SHP77 (cell line): ENCODE measurements around the gene ADAMTS19.

Experiments used
- DNase-seq, 2 experiments: peaks; one replicate each; lab custom pipeline; 2025; lab: John Stamatoyannopoulos, UW

The ADAMTS19 gene

DNA sequence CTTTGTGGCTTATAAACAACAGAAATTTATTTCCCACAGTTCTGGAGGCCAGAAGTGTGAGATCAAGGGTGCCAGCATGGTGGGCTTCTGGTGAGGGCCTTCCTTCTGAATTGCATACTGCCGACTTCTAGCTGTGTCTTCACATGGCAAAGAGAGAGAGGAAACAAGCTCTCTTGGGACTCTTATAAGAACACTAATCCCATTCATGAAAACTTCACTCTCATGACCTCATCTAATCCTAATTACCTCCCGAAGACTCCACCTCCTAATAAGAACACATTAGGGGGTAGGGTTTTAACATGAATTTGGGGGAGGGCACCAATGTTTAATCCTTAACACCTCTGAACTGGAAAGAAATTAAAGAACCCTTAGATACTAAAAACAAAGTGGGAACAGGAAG lies 211.9 kb downstream of the ADAMTS19 start:
- DNase-seq: no peak

DNA sequence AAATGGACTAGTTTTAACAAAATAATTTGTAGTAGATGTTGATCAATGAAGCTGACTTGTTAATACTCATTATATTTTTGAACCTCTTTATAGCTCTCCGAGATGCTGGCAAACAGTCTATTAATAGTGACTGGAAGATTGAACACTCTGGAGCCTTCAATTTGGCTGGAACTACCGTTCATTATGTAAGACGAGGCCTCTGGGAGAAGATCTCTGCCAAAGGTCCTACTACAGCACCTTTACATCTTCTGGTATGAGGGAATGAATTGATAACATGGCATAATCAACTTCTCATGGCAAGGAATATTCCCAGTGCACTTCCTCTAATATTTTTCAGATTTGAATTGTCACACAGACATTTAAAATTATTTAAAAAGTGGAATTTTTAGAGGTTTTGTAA lies 219.6 kb downstream of the ADAMTS19 start:
- DNase-seq: no peak

DNA sequence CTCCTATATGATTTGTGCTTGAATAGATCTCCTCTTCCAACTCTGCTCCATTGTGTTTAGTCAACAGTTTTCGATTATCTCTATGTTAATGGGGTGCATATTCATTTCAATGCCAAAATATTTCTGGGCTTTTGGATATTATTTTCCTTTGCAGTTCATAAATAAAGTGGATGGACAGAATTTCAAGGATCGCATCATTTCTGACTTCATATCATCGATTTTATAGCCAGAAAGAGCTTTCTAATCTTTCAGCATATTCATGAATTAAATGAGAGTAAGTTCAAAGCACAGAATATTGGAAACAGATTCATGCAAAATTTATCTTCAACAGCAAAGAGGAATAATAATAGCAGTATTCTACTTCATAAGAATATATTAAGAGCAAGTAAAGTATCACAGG lies 227.8 kb downstream of the ADAMTS19 start:
- no peak for DNase-seq

DNA sequence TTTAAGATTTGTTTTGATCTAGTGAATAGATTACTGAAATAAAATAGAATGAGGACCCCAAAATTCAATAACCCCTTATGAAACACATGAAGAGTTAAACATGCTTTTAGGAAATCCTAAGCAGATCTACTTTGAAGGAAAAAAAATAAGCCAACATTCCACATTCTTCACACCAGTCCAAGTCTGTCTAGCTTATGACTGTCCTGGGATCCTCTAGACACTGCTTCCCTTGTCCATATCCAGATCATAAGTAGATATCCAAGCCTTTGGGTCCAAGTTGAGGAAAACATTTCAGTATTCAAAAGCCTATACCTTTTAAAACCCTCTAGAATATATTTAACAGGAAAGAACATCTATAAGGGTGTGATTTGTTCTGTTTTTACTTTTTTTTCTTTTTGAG lies 228.9 kb downstream of the ADAMTS19 start:
- DNase-seq: no peak

DNA sequence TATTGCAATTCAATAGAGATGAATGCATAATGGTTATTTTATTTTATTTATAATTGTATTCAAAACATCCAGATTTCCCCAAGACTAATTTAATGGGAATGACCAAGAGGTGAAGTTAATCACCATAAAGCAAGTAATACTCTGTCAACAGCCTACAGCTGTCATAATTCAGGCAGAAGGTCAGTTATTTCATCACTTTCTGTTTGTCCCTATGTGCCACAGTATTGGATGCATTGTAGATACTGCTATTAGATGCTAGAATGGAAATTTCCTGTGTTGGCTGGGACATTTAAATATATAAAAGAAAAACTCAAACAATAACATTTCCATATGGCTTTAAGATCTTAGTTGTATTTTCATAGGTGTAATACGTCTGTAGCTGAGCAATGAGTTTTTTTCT lies 231.1 kb downstream of the ADAMTS19 start:
- DNase-seq: peak in 1 of 2 experiments; percentile 3

DNA sequence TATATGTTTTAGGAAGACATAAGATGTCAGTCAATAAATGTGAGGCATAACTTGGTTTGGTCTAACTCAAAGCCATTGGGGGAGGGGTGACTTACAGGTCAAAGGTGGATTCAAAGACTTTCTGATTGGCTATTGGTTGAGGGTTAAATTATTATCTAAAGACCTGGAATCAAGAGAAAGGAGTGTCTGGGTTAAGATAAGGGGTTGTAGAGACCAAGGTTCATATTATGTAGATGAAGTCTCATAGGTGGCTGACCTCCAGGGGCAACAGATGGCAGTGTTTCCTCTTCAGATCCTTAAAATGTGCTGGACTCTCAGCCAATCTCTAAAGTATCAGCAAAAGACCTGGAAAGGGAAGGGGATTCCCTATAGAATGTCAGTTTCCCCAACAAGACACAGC lies 236.5 kb downstream of the ADAMTS19 start:
- no peak for DNase-seq

DNA sequence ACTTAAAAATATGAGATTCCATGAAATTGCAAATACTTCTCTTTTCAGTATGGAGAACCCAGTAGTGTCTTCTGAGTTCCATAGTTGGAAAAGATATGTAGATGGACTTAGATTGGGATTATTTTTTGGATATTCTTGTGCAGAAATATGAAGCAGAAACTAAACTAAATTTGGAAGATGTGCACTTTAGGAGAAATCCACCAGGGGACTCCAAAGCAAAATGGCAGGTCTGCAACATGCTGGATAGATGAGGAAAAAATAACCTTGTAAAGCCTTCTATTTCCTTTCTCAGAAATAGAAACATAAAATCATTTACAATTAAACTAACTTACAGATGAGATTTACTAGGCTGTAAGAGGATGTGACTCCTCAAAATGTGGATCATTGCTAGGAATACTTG lies 238.6 kb downstream of the ADAMTS19 start:
- DNase-seq: no peak

DNA sequence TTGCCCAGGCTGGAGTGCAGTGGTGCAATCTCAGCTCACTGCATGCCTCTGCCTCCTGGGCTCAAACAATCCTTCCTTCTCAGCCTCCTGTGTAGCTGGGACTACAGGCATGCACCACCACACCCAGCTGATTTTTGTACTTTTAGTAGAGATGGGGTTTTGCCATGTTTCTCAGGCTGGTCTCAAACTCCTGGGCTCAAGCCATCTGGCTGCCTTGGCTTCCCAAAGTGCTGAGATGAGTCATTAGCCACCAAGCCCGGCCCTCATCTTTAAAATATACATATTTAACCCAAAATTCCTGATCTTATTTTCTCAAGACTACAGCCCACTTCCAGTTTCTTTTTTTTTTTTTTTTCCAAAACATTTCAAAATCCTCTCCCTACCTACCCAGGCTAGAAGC lies 256.1 kb downstream of the ADAMTS19 start:
- DNase-seq: no peak

DNA sequence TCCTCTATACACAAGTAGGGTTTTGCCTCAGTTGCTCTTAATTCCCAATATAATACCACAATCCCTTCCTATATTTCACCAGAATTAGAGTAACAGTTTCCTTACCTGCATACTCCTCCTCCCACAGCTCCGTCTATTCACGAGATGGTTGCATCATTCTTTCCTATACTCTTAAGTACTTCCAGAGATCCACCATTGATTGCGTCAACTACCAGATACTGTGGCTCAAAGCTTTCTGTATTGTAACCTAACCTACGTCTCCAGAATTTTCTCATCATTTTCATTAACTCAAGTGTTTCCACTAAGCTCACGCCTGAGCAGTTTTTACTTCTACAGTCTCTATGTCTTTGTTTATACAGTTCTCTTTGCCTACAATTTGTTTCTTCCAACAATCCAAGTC lies 256.6 kb downstream of the ADAMTS19 start:
- no peak for DNase-seq

DNA sequence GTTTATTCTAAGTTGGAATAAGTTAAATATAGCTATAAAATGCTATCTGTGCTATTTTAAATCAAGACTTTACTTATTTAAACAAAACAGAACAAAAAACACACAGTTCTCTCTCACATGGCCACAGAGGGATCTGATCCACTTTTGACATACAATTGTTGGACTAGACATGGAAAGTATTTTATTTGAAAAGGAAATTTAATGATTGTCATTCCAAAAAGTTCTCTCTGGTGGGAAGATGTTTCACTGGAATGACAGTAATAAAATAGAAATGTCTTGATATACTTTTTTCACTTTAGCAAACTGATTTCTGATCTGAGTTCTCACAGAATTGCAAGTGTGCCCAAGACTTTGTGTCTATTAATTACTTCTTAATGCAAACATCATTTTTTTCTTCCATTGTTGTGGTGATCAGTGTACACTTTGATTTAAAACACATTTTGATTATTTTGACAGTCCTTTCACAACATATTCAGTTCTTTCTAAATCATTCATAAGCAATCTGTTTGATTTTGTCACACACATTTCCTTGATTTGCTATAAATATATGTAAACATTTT lies 257.7 kb downstream of the ADAMTS19 start:
- DNase-seq: no peak

DNA sequence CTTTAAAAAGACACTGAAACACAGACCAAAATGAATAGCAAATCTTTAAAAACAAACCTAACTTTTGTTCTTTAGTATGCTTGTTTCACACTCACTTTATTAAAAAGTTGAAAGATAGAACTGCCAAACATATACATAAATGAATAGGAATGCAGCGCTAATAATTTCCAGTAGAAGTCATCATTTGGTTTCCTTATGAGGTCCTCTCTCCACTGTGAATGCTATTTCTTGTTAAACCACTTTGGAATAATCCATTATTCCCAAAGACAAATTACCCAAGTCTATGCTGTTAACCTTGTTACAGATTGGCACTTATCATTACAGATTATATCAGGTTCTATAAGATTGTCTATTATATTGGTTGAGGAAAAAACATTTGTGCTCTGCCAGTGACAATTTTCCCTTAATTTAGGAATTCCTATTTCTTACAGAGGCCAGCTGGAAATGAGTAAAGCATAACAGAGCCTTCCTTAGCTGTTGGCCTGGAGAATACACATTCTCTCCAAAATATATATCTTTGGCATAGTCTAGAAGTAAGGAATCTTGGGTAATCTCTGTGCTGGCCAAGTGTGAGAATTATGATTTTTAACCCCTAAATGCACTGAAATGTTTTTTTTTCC lies 258.5 kb downstream of the ADAMTS19 start:
- DNase-seq: no peak

DNA sequence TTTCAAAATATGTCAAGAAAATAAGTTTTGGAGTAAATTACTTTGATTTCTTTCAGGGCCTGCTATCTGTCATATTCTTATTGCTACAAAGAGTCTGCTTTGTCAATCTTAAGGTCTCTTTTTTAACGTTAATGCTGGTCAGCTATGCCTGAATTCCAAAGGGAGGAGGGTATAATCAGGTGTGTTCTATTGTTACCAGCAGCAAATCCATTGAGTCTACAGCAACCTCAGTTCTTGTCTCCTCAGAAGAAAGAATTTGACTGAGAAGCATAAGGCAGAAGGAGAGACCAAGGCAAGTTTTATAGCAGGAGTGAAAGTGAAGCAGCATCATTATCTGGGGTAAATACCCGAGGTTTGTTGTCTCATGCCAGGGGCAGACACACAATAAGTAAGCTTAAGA lies 264.1 kb downstream of the ADAMTS19 start:
- no peak for DNase-seq

DNA sequence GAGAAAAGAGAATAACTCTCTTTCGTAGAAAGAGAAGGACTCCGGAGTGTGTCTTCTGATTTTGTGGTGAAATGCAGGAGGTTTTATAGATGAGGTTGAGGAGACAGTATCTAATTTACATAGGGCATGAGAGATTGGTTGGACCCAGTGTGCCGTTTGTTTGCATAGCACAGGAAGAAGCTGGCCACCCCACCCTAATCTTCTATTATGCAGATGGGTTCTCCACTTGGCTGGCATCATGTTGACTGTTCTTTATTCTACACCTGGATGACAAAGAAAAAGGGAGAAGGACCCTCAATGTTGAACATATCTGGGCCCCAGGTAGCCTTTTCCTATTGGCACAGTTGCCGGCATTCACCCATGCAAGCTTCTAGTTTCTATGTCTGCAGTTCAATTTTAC lies 264.5 kb downstream of the ADAMTS19 start:
- no peak for DNase-seq

DNA sequence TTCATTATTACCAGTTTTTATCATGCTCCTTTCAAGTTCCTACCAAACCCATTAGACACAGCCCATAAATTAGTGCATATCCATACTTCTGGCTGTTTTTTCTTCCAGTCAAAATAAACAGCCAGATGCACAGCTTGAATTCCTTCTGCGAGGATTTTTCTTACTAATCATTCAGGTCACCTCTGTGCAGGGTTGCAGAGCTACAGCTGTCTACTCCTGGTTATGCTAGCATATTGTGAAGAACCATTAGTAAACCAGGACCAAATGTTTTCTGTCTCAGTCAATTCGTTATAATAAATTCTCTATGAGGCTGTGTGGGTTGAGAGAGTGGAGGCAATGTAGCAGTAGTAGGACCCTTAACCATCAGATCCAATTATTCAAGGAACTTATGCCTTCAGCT lies 279.7 kb downstream of the ADAMTS19 start:
- no peak for DNase-seq

DNA sequence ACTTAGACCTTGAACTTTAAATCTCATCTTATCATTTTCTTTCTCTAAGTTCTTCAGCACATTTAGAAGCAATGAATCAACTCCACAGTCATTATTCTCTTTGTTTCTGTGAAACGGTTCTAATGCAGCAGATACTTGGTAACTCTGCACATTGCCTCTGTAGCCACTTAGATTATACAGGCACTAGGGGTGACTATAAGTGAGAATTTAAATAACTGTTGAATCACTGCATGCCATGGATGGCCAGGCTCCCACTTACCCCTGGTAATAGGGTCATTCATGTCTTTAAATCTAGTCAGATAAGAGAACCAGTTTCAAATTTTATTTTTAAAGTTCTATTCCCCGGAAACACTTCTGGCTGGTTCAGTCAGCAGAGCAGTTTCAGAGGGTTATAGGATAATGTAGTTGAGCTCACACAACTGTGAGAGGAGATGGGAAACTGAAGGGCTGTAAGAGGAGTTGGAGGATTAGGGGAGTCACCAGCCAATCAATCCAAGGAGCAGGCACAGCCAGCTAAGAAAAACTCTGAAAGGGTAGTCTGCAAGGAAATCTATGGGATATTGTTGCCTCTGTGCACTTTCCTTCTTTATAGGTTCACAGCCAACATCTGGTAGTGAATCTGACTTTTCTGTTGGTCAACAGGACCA lies 283.6 kb downstream of the ADAMTS19 start:
- DNase-seq: no peak

DNA sequence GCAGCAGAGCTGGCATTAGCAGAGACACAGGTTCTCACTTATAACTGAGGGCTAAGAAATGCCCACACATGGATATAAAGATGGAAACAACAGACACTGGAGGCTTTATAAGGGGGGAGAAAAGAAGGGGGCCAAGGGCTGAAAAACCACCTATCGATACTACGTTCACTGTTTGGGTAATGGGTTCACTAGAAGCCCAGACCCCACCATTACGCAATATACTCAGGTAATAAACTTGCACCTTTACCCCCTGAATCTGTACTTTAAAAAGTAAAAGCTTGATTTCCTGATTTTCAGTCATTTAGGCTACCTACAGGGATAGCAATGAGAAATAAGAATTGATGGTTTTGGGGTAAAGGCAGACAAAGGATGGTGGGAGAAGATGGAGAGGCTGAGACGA lies 285.9 kb downstream of the ADAMTS19 start:
- no peak for DNase-seq

DNA sequence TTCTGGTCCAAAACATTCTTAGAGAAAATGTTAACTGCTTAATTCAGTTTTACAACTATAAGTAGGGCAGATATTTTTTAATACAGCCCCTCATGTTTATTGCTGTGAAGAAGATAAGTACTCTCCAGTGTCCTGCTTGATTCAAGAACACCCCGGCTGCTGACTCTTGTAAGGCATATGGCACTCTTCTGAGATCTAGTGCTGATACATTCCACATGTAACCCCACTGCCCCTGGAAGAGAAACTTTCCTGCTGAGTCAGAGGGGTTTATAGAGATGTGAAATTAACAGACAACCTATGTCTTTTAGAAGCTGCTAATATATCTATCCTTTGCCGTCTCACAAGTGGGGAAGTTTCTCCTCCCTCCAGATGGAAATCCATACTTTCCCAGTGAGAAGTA lies 286.8 kb downstream of the ADAMTS19 start:
- DNase-seq: no peak

DNA sequence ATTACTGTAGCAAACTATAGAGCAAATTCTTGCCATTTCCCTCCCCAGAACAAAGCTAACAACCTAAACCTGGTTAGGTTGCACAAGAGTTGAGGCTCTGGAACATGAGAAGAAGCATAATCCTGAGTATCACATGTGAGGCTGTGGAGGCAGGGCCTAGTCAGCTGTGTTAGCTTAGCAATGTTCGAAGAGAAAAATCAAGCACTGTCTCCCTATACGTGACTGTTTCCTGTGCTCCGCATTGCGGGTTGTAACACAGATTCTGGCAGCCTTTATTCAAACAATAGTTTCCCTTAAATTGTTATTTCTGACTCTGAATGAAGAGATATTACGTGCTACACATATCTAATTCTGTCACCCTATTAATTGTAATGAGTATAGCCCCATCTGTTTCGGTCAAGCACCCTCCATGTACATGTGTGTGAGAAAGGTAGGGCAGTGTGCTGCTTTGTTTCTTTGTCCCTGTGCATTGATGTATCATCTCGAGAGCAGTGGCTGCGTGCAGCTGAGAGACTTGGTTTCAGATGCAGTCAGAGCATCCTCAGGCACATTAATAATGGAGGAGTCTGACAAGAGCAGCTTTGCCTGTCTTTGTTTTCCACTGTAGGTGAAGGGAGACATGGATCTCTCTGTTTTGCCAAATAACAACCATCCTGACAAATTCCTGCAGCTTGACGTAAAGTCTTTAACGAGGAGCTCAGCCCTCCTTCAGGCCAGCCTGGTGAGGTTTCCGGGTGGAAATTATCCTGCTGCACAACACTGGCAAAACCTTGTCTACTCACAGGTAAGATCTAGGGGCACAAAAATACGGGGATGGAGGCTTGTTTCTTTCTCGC lies 287.7 kb downstream of the ADAMTS19 start, which contains the start of gene MINAR2:
TSS of gene MINAR2 (plus strand) at position 523 of the 836 bp plus-strand sequence. CDS start at position 620, 97 bp downstream.
- peak in 1 of 2 experiments; percentile 3 for DNase-seq

DNA sequence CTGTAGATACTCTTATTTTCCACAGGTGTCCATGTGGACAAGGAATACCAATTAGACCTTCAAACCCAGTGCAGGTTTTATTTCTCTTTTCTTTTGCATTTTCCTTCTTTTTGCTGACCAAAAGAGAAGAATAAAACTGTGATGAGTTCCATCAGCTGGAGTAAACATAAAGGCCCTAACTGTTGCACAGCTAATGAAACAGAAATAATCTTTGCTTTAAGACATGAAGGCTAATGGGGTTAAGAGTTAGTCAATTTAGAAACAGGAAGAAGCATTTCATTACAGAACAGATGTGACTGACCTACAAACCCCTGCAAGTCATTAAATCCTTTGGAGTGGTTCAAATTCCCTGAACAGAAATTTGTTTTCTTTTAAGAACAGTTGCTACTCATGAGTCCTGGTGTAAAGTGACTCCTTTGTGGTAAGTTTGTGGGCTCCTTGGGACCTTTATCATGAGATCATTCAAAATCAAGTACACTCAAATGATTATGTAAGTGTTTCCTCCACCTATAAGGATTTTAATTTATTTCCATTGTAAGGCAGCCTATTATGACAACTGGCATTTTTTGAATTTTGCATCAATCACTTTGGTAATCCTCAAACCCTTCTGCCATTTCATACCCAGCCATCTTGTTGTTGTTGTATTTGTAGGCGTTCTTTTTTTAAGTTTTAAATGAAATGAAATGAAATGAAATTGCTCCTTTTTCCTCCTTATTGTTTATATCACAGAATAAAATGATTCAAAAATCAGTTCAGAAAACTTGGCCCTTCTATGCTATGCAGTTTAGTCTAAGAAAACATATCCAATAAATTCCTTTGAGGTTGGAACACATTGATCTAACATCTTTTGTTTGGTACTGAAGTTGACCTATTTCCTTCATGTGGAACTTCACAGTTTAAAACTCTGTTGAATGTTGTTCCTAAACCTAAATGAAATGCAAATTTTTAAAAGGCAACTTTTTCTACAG lies 289.1 kb downstream of the ADAMTS19 start:
- DNase-seq: no peak

DNA sequence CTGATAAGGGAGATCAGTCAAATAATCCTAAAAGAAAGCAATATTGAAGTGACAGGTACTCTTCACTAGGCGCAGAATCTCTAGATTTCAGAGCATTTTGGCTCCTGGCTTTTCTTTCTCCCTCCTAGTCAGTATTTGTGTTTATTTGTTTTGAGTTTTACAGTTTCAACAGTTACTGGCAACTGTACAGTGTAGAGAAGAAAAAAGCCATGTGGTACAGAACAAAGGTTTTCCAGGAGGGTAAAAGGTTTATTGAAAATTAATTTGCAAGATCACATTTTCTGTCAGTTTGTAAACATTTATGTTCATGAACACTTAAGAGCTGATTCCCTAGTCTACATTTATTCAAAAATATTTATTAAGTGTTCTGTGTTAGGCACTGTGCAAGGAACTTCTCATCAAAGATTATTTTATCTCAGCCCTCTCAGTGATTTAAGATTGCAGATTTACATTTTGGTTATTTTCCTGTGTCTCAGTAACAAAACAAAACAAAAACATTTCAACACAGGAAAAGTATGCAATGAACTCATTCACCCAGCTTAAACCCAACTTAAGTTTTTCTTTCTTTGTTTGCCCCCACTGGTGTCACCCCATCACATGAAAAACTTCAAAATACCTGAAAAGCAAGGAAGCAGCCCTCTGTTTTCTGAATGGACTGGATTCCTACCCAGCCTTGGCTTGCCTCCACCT lies 300.7 kb downstream of the ADAMTS19 start:
- DNase-seq: no peak

DNA sequence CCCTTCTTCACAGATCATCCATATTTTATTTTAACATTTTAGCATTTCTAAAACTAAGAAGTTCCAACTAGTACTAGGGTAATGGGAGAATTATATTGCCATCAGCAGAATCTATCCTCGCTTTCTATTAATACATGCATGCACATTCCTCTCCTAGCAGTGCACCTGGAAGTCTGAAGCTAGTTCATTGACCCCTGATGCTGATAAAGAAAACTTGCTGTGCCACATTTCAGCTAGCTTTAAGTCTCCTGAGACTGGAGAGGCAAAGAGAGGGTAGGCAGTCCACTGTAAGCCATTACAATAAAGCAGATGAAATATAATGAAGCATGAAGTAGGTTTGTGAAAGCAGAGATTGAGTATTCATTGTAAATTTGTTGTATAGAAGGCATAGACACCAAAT lies 303.6 kb downstream of the ADAMTS19 start:
- no peak for DNase-seq
